Activated naive CD8-positive, alpha-beta T cell treated with anti-CD3 and anti-CD28 coated beads, Interleukin-2, amount 50 U/mL, for 24 hours (primary cell): ENCODE results near the gene COG7.
"Not testable (repeated sequence)": the region's sequence is repeated elsewhere in the genome, so short reads cannot be mapped to it uniquely, and the experiment has no call there.

ENCODE experiments used
- ATAC-seq: fragments of 150-1000 bp; cut with Tn5 transposase; one replicate; pipeline ENCODE4 v1.10.0; 2021
- DNase-seq: peaks from one replicate; pipeline ENCODE4 v3.0.0; 2021
- H3K27ac Mint-ChIP-seq: one replicate; pipeline ENCODE4 v1.8.0; 2021; ENCODE audit warnings: mild to moderate bottlenecking, mixed read lengths
- H3K27me3 Mint-ChIP-seq: one replicate; pipeline ENCODE4 v1.8.0; 2021; ENCODE audit warnings: mixed read lengths
- H3K36me3 Mint-ChIP-seq: one replicate; pipeline ENCODE4 v1.8.0; 2021; ENCODE audit warnings: low read depth, mixed read lengths
- H3K4me1 Mint-ChIP-seq: one replicate; pipeline ENCODE4 v1.8.0; 2021; ENCODE audit warnings: mixed read lengths
- H3K4me3 Mint-ChIP-seq: one replicate; pipeline ENCODE4 v1.8.0; 2021; ENCODE audit warnings: mild to moderate bottlenecking, moderate library complexity, mixed read lengths
- H3K9me3 Mint-ChIP-seq: one replicate; pipeline ENCODE4 v1.8.0; 2021; ENCODE audit warnings: mixed read lengths

The COG7 gene

DNA sequence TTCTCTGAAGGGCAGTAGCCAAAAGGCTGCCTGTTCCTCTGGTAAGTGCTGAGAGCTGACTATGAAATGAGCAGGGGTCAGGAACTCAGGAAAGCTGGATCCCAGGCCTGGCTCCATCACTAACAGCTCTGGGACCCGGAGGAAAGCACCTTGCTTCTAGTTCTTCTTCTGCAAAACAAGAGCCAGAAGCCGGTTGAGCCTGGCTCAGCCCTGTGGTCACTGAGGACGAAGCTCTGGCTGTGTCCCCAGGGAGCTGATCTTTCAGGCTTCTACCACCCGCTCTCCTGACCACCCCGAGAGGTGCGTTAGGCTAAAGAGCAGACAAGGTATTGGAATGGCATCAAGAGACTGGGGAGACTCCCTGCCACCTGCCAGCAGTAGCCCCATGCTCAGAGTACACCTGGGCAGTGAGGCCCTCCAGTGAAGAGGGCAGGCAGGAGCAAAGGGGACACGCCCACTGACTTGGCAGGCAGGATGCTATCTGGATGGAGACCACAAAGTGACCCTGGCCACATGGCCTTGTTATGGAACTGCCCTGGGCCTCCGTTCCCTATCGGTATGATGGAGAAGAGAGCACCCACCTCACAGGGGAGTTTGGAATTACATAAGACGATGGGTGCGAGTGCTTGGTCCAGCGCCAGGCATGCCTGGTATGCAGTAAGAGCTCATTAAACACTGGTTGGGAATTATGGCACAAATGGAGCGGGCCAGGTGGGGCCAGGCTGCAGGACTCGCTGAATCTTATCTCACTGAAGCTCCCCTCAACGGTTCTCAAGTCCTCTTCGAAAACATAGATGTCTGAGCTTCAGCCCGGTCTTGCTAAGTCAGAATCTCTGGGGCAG, 61.4 kb downstream of the COG7 start:
- DNase-seq (no peak), ATAC-seq (no peak)
- Mint-ChIP-seq H3K36me3 (peaks cover 31% of the 10 kb centered on the region), H3K27me3 (no peaks in the 10 kb centered on the region), H3K4me3 (no peak overlapping the region), H3K4me1 (no peaks in the 10 kb centered on the region), H3K9me3 (no peaks in the 10 kb centered on the region), H3K27ac (no peak overlapping the region)

GRCh38 chr16:23389936-23390335, 63.1 kb downstream of the COG7 start:
- H3K9me3 Mint-ChIP-seq, ATAC-seq, H3K4me1 Mint-ChIP-seq, H3K4me3 Mint-ChIP-seq, DNase-seq, H3K27ac Mint-ChIP-seq, H3K27me3 Mint-ChIP-seq: not testable (repeated sequence)
- peaks cover 28% of the 10 kb centered on the region for H3K36me3 Mint-ChIP-seq

GRCh38 chr16:23389201-23389600, 63.8 kb downstream of the COG7 start:
- no peak for DNase-seq
- Mint-ChIP-seq H3K27me3 (no peaks in the 10 kb centered on the region), H3K9me3 (no peaks in the 10 kb centered on the region), H3K4me1 (no peaks in the 10 kb centered on the region), H3K36me3 (peaks cover 24% of the 10 kb centered on the region), H3K27ac (no peak overlapping the region), H3K4me3 (no peak overlapping the region)
- no peak for ATAC-seq

DNA sequence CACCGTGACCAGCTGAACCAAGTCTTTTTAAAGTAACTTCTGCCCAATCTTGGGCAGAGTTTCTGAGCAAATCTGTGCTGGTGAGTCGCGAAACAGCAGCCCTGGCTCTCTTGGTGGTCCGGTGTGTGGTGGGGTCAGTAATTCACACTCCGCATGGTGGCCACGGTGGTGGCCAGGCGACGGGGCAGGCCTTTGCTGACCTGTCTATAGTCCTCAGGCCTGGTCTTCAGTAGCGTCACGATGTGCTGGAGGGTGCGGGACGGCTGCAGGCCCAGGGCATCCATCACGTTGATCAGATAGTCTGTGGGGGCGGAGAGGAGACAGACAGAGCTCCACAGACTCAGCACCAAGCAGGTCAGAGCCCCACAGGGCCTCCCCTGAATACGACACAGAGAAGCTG, 64.2 kb downstream of the COG7 start:
- DNase-seq, result no peak
- Mint-ChIP-seq H3K27me3 (no peaks in the 10 kb centered on the region), H3K36me3 (peaks cover 24% of the 10 kb centered on the region), H3K9me3 (no peaks in the 10 kb centered on the region), H3K4me1 (no peaks in the 10 kb centered on the region), H3K27ac (no peak overlapping the region), H3K4me3 (no peak overlapping the region)
- ATAC-seq, result no peak

GRCh38 chr16:23387666-23388065, 65.3 kb downstream of the COG7 start:
- DNase-seq, result no peak
- Mint-ChIP-seq H3K27ac (no peak overlapping the region), H3K4me3 (no peak overlapping the region), H3K9me3 (no peaks in the 10 kb centered on the region), H3K36me3 (peaks cover 19% of the 10 kb centered on the region), H3K27me3 (no peaks in the 10 kb centered on the region), H3K4me1 (no peaks in the 10 kb centered on the region)
- no peak for ATAC-seq

DNA sequence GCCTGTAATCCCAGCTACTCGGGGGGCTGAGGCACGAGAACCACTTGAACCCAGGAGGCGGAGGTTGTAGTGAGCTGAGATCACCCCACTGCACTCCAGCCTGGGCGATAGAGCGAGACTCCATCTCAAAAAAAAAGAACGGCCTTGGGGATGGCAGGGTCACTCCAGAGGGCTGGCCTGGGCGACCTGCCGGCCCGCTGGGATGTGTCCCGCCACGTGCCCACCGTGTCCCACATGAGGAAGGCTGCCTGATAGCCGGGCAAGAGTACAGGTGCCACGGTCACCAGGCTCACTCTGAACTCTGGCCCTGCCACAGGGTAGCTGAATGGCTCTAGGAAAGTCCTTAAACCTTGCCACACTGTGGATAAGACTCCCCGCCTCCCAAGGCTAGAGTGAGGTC, 67.5 kb downstream of the COG7 start:
- DNase-seq (no peak), ATAC-seq (no peak)
- H3K27ac Mint-ChIP-seq, result no peak overlapping the region
- H3K27me3 Mint-ChIP-seq, result no peaks in the 10 kb centered on the region
- no peaks in the 10 kb centered on the region for H3K9me3 Mint-ChIP-seq
- H3K4me1 Mint-ChIP-seq, result no peaks in the 10 kb centered on the region
- H3K36me3 Mint-ChIP-seq, result peaks cover 10% of the 10 kb centered on the region
- H3K4me3 Mint-ChIP-seq, result no peak overlapping the region

DNA sequence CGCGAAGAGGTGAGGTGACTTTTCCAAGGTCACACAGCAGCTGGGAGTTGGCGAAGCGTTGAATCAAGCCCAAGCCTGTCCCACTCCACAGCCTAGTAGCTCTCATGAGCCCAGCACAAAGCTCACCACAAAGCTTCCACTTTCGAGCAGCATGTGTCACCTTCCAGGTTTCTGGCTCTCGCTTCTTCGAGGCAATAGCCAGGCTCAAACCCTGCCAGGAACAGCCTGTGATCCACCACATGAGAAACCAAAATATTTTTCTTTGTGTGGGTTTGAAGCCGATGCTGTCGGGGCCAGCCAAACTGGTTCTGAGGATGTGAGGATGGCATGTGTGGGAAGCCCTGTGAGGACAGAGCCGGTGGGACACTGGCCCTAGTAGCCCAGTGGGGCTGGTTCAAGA, 68.1 kb downstream of the COG7 start:
- DNase-seq (no peak), ATAC-seq (no peak)
- Mint-ChIP-seq H3K27ac (no peak overlapping the region), H3K27me3 (no peaks in the 10 kb centered on the region), H3K4me1 (no peaks in the 10 kb centered on the region), H3K36me3 (peaks cover 10% of the 10 kb centered on the region), H3K4me3 (no peak overlapping the region), H3K9me3 (no peaks in the 10 kb centered on the region)

DNA sequence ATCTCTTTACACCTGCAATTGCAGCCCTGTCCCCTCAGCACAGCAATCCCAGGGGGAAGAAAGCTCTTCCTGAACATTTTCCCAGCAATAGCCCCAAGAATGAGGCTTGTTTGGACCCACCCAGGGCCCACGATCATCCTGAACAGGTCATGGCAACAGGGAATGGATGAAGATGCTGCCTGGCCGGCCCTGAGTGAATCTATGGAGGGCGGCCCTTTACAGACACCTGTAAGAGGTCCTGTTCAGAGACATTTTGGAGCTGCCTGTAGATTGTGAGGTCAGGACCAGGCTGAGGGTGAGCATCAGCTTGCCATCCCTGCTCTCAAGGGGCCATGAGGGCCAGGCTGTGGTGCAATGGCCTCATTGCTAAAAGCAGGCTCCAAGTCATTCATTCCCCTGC, 69.1 kb downstream of the COG7 start:
- Mint-ChIP-seq H3K4me3 (no peak overlapping the region), H3K27me3 (no peaks in the 10 kb centered on the region), H3K9me3 (no peaks in the 10 kb centered on the region), H3K4me1 (no peaks in the 10 kb centered on the region), H3K27ac (no peak overlapping the region), H3K36me3 (peaks cover 6% of the 10 kb centered on the region)
- DNase-seq (no peak), ATAC-seq (no peak)

DNA sequence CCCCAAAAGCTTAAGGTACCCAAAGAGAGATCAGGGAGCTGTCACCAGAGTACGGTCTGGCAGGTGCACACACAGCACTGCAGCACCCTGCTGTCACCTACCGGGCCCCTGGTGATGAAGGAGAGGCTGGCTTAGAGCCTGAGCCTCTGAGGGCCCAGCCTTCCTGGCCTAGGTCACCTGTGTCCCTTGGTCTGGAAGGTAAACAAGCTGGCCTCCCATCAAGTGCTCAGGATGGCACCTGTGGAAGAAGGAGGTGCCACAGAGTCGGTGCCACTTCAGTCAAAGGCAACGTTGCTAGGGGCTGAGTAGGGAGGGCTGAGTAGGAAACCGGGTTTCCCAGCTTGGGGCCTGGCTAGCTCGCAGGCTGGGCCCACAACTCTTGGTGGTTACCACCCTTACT, 70.7 kb downstream of the COG7 start:
- Mint-ChIP-seq H3K4me3 (no peak overlapping the region), H3K9me3 (no peaks in the 10 kb centered on the region), H3K27ac (no peak overlapping the region), H3K27me3 (peaks cover 2% of the 10 kb centered on the region), H3K36me3 (no peaks in the 10 kb centered on the region), H3K4me1 (no peaks in the 10 kb centered on the region)
- ATAC-seq (no peak), DNase-seq (no peak)

GRCh38 chr16:23381702-23382101, 71.3 kb downstream of the COG7 start:
- not testable (repeated sequence) for H3K36me3 Mint-ChIP-seq, H3K4me1 Mint-ChIP-seq, H3K9me3 Mint-ChIP-seq, H3K27me3 Mint-ChIP-seq, DNase-seq, H3K27ac Mint-ChIP-seq, ATAC-seq, H3K4me3 Mint-ChIP-seq

- ATAC-seq, result no peak
- Mint-ChIP-seq H3K27ac (no peak overlapping the region), H3K4me1 (no peaks in the 10 kb centered on the region), H3K36me3 (no peaks in the 10 kb centered on the region), H3K4me3 (no peak overlapping the region), H3K27me3 (peaks cover 2% of the 10 kb centered on the region), H3K9me3 (no peaks in the 10 kb centered on the region)
- no peak for DNase-seq
Measured at GRCh38 chr16:23380501-23380951, 72.5 kb downstream of the COG7 start.

- H3K9me3 Mint-ChIP-seq, result no peaks in the 10 kb centered on the region
- ATAC-seq (no peak), DNase-seq (no peak)
- peaks cover 2% of the 10 kb centered on the region for H3K27me3 Mint-ChIP-seq
- H3K27ac Mint-ChIP-seq, result no peak overlapping the region
- no peaks in the 10 kb centered on the region for H3K4me1 Mint-ChIP-seq
- no peaks in the 10 kb centered on the region for H3K36me3 Mint-ChIP-seq
- H3K4me3 Mint-ChIP-seq, result no peak overlapping the region
Measured at GRCh38 chr16:23379707-23380106, 73.3 kb downstream of the COG7 start.

DNA sequence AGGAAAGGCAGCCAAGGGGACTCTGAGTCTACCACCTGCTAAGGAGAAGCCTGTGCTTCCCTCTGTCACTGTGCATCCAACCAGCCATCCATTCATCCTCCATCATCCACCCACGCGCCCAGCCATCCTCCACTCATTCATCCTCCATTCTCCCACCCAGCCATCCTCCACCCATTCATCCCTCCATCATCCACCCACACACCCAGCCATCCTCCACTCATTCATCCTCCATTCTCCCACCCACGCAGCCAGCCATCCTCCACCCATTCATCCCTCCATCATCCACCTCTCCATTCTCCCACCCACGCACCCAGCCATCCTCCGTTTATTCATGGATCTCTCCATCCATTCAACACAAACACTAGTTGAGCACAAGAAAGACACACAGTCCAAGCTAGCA, 74.1 kb downstream of the COG7 start:
- no peaks in the 10 kb centered on the region for H3K4me1 Mint-ChIP-seq
- no peaks in the 10 kb centered on the region for H3K9me3 Mint-ChIP-seq
- ATAC-seq (no peak), DNase-seq (no peak)
- H3K27me3 Mint-ChIP-seq, result peaks cover 2% of the 10 kb centered on the region
- no peak overlapping the region for H3K4me3 Mint-ChIP-seq
- H3K27ac Mint-ChIP-seq, result no peak overlapping the region
- no peaks in the 10 kb centered on the region for H3K36me3 Mint-ChIP-seq

- no peaks in the 10 kb centered on the region for H3K9me3 Mint-ChIP-seq
- no peak overlapping the region for H3K4me3 Mint-ChIP-seq
- no peaks in the 10 kb centered on the region for H3K4me1 Mint-ChIP-seq
- H3K27ac Mint-ChIP-seq, result no peak overlapping the region
- H3K27me3 Mint-ChIP-seq, result peaks cover 4% of the 10 kb centered on the region
- H3K36me3 Mint-ChIP-seq, result no peaks in the 10 kb centered on the region
- no peak for ATAC-seq
- DNase-seq, result no peak
Measured at GRCh38 chr16:23378256-23378655, 74.7 kb downstream of the COG7 start.

DNA sequence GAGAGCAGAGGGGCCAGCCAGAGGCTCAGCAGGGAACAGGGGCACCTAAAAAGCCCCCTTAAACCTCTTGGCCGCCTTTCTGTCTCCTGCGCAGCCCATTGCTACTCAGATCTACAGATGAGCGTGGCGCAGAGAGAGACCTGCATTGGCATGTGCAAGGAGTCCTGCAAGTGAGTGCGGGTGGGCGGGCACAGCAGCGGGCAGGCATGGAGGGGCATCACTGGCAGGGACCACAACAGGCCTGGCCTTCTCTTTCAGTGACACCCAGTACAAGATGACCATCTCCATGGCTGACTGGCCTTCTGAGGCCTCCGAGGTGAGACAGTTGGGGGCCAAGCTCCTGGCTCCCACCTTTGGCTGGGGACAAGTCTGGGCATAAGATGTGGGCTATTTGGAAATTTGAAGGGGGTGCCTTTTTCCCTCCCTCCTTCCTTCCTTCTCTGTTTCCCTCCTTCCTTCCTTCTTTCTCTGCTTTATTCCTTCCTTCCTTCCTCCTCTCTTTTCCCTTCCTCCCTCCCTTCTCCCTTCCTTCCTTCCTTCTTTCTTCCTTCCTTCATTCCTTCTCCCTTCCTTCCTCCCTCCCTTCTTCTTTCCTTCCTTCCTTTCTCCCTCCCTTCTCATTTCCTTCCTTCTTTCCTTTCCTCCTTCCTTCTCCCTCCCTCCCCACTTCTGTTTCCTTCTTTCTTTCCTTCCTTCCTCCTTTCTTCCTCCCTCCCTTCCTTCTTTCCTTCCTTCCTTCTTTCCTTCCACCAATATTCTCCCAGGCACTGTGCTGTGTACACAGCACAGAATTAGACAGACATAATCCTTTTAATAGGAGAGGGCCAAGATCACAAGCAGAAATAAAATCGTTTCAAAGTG, 75.7 kb downstream of the COG7 start:
- Mint-ChIP-seq H3K27ac (no peak overlapping the region), H3K4me1 (no peaks in the 10 kb centered on the region), H3K36me3 (no peaks in the 10 kb centered on the region), H3K4me3 (no peak overlapping the region), H3K27me3 (peaks cover 4% of the 10 kb centered on the region), H3K9me3 (no peaks in the 10 kb centered on the region)
- no peak for DNase-seq
- no peak for ATAC-seq
